ENCODE data around the gene BLM.

Gene BLM

DNA sequence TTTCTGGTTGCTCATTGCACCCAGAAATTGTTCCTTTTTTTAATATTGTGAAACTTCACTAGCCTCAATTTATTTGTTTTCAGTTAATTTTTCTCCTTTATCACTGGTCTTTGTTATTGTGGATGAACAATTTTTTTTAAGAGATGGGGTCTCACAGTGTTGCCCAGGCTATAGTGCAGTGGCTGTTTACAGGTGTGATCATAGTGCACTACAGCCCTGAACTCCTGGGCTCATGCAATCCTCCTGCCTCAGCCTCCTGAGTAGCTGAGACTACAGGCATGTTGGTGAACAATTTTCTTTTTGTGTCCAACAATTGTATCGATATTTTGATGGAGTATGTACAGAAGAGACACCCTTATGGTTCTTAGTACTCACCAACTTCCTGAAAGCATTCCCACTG, 26.3 kb downstream of the BLM start:
- Histone ChIP-seq H3K9me2 (replicated peaks; ENCODE audit: low read depth, low read length) (no peaks in the 10 kb centered on the region), H3K4me3 (ENCODE audit: low read length, poor library complexity, severe bottlenecking) (no peak overlapping the region), H3K27me3 (ENCODE audit: insufficient read depth, low read length, poor library complexity, severe bottlenecking) (no peaks in the 10 kb centered on the region), H2AFZ (ENCODE audit: low read length) (no peak overlapping the region), H3F3A (ENCODE audit: low read depth) (no peaks in the 10 kb centered on the region), H3K36me3 (ENCODE audit: insufficient read depth, low read length) (peaks cover 11% of the 10 kb centered on the region; the same call in 1 of the 2 replicates), H4K20me1 (ENCODE audit: insufficient read depth, low read length, poor library complexity, severe bottlenecking) (peaks cover 14% of the 10 kb centered on the region), H3K4me1 (ENCODE audit: insufficient read depth, low read length, poor library complexity, severe bottlenecking) (peaks cover 4% of the 10 kb centered on the region), H3K9ac (ENCODE audit: low read depth, low read length, poor library complexity, severe bottlenecking) (no peak overlapping the region), H3K9me3 (ENCODE audit: insufficient read depth, low read depth, low read length) (no peaks in the 10 kb centered on the region), H3K4me2 (ENCODE audit: low read depth, low read length, poor library complexity, severe bottlenecking) (no peak overlapping the region), H3K79me2 (ENCODE audit: insufficient read depth, low read length) (peaks cover 90% of the 10 kb centered on the region)
- no peak for TF ChIP-seq EZH2phosphoT487 (IDR thresholded peaks at IDR 0.05; ENCODE audit: borderline replicate concordance)
- TF ChIP-seq, protein P1, sequence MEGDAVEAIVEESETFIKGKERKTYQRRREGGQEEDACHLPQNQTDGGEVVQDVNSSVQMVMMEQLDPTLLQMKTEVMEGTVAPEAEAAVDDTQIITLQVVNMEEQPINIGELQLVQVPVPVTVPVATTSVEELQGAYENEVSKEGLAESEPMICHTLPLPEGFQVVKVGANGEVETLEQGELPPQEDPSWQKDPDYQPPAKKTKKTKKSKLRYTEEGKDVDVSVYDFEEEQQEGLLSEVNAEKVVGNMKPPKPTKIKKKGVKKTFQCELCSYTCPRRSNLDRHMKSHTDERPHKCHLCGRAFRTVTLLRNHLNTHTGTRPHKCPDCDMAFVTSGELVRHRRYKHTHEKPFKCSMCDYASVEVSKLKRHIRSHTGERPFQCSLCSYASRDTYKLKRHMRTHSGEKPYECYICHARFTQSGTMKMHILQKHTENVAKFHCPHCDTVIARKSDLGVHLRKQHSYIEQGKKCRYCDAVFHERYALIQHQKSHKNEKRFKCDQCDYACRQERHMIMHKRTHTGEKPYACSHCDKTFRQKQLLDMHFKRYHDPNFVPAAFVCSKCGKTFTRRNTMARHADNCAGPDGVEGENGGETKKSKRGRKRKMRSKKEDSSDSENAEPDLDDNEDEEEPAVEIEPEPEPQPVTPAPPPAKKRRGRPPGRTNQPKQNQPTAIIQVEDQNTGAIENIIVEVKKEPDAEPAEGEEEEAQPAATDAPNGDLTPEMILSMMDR (conservative IDR thresholded peaks at IDR 0.05; ENCODE audit: low read length): no peak

- H4K20me1 ChIP-seq (ENCODE audit: insufficient read depth, low read length, poor library complexity, severe bottlenecking): peaks cover 14% of the 10 kb centered on the region
- peaks cover 4% of the 10 kb centered on the region for H3K4me1 ChIP-seq (ENCODE audit: insufficient read depth, low read length, poor library complexity, severe bottlenecking)
- peaks cover 76% of the 10 kb centered on the region for H3K79me2 ChIP-seq (ENCODE audit: insufficient read depth, low read length)
- H3K36me3 ChIP-seq (ENCODE audit: insufficient read depth, low read length): peaks cover 25% of the 10 kb centered on the region; the same call in 1 of the 2 replicates
- no peaks in the 10 kb centered on the region for H3F3A ChIP-seq (ENCODE audit: low read depth)
- no peak overlapping the region for H3K4me3 ChIP-seq (ENCODE audit: low read length, poor library complexity, severe bottlenecking)
- H2AFZ ChIP-seq (ENCODE audit: low read length): no peak overlapping the region
- H3K9me2 ChIP-seq (replicated peaks; ENCODE audit: low read depth, low read length): no peaks in the 10 kb centered on the region
- H3K27me3 ChIP-seq (ENCODE audit: insufficient read depth, low read length, poor library complexity, severe bottlenecking): no peaks in the 10 kb centered on the region
- H3K4me2 ChIP-seq (ENCODE audit: low read depth, low read length, poor library complexity, severe bottlenecking): no peak overlapping the region
- H3K9me3 ChIP-seq (ENCODE audit: insufficient read depth, low read depth, low read length): no peaks in the 10 kb centered on the region
- TF ChIP-seq, protein P1 (conservative IDR thresholded peaks at IDR 0.05; ENCODE audit: low read length): no peak
- no peak for TF ChIP-seq EZH2phosphoT487 (IDR thresholded peaks at IDR 0.05; ENCODE audit: borderline replicate concordance)
- no peak overlapping the region for H3K9ac ChIP-seq (ENCODE audit: low read depth, low read length, poor library complexity, severe bottlenecking)
These were observed 27.7 kb downstream of the BLM start for GRCh38 chr15:90744759-90745402.

DNA sequence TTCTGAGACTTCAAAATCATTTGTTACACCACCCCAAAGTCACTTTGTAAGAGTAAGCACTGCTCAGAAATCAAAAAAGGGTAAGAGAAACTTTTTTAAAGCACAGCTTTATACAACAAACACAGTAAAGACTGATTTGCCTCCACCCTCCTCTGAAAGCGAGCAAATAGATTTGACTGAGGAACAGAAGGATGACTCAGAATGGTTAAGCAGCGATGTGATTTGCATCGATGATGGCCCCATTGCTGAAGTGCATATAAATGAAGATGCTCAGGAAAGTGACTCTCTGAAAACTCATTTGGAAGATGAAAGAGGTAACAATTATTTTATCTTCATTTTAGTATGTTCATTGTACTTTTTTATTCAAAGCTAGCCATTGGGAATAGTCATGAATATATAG, 32.6 kb downstream of the BLM start:
- H3K79me2 ChIP-seq (ENCODE audit: insufficient read depth, low read length): peaks cover 29% of the 10 kb centered on the region
- H3F3A ChIP-seq (ENCODE audit: low read depth): no peaks in the 10 kb centered on the region
- no peak overlapping the region for H3K9ac ChIP-seq (ENCODE audit: low read depth, low read length, poor library complexity, severe bottlenecking)
- no peaks in the 10 kb centered on the region for H3K9me3 ChIP-seq (ENCODE audit: insufficient read depth, low read depth, low read length)
- no peak overlapping the region for H2AFZ ChIP-seq (ENCODE audit: low read length)
- H3K4me3 ChIP-seq (ENCODE audit: low read length, poor library complexity, severe bottlenecking): no peak overlapping the region
- H3K27me3 ChIP-seq (ENCODE audit: insufficient read depth, low read length, poor library complexity, severe bottlenecking): no peaks in the 10 kb centered on the region
- no peaks in the 10 kb centered on the region for H3K9me2 ChIP-seq (replicated peaks; ENCODE audit: low read depth, low read length)
- H4K20me1 ChIP-seq (ENCODE audit: insufficient read depth, low read length, poor library complexity, severe bottlenecking): no peaks in the 10 kb centered on the region
- H3K36me3 ChIP-seq (ENCODE audit: insufficient read depth, low read length): peaks cover 61% of the 10 kb centered on the region
- TF ChIP-seq, protein P1 (conservative IDR thresholded peaks at IDR 0.05; ENCODE audit: low read length): no peak
- no peak for TF ChIP-seq EZH2phosphoT487 (IDR thresholded peaks at IDR 0.05; ENCODE audit: borderline replicate concordance)
- H3K4me1 ChIP-seq (ENCODE audit: insufficient read depth, low read length, poor library complexity, severe bottlenecking): no peaks in the 10 kb centered on the region
- no peak overlapping the region for H3K4me2 ChIP-seq (ENCODE audit: low read depth, low read length, poor library complexity, severe bottlenecking)
